Colonic mucosa (tissue), 4 donors: ENCODE results near the gene HLA-DQA1. TPM values are rescaled to one million over a fixed set of nuclear protein-coding genes. Genes with fewer than 3 reads are reported as not detected.
"Not testable (repeated sequence)": the region's sequence is repeated elsewhere in the genome, so short reads cannot be mapped to it uniquely, and the experiment has no call there.

Experiments
- DNase-seq: peaks from one replicate; pipeline ENCODE4 v3.0.0-alpha.2; 2020
- H3K27ac ChIP-seq: fragments of 200-600 bp; one replicate; pipeline ENCODE4 v1.8.0; 2021
- H3K27me3 ChIP-seq: fragments of 200-600 bp; one replicate; pipeline ENCODE4 v1.8.0; 2021
- H3K36me3 ChIP-seq: fragments of 200-600 bp; one replicate; pipeline ENCODE4 v1.8.0; 2021
- H3K4me1 ChIP-seq: fragments of 200-600 bp; one replicate; pipeline ENCODE4 v1.8.0; 2021; ENCODE audit warnings: mild to moderate bottlenecking
- H3K4me3 ChIP-seq: fragments of 200-600 bp; one replicate; pipeline ENCODE4 v1.8.0; 2021
- H3K9ac ChIP-seq, 2 donors: one replicate each; pipeline ENCODE4 v1.7.0; 2013; ENCODE audit warnings: control low read depth in 2 of 2, low read depth in 2 of 2, low read length in 2 of 2
- H3K9me3 ChIP-seq: fragments of 200-600 bp; one replicate; pipeline ENCODE4 v1.8.0; 2021
- CTCF ChIP-seq: fragments of 200-600 bp; IDR thresholded peaks from one replicate; pipeline ENCODE4 v1.8.0; 2022; ENCODE audit warnings: antibody characterized with exemption, mild to moderate bottlenecking
- intact Hi-C: fragments of 100-400 bp; cut with DNase I; formaldehyde crosslinking; loops from one replicate; pipeline ENCODE4 v1.14.1; 2022
- total RNA-seq, 2 donors: library from RNA; stranded (reverse); fragmentation: NEBNext Ultra II Directional in 1 of 2; extraction: Animal tissue kit (Norgen Biotek cat#: 25700) in 1 of 2; gene quantifications; one replicate each; pipeline ENCODE4 v1.2.1, GENCODE V29; 2021
- donor health status: healthy.
- donor health status: DM: no; HTN: no; CAD: no.
- donor health status: DM: no; HTN: no; CAD: no.

HLA-DQA1 gene
- total RNA-seq, 2 donors from 2014 or later: 8.1 to 13.5 TPM

GRCh38 chr6:32627831-32628230 lies 9.4 kb upstream of the HLA-DQA1 start:
- no peaks in the 10 kb centered on the region for H3K4me1 ChIP-seq
- H3K9me3 ChIP-seq: no peaks in the 10 kb centered on the region
- no peak overlapping the region for H3K27ac ChIP-seq
- no peak for TF ChIP-seq CTCF
- no peak for DNase-seq
- intact Hi-C loops: no loop called here
- H3K4me3 ChIP-seq: no peak overlapping the region
- H3K9ac ChIP-seq: no peak overlapping the region
- no peaks in the 10 kb centered on the region for H3K27me3 ChIP-seq
- no peaks in the 10 kb centered on the region for H3K36me3 ChIP-seq

DNA sequence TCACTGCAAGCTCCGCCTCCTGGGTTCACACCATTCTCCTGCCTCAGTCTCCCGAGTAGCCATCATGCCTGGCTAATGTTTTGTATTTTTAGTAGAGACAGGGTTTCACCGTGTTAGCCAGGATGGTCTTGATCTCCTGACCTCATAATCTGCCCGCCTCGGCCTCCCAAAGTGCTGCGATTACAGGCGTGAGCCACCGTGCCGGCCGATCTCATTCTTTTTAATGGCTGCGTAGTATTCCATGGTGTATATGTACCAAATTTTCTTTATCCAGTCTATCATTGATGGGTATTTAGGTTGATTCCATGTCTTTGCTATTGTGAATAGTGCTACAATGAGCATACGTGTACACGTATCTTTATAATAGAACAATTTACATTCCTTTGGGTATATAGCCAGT lies 7.4 kb upstream of the HLA-DQA1 start:
- DNase-seq: not testable (repeated sequence)

GRCh38 chr6:32635526-32636123 lies 1.6 kb upstream of the HLA-DQA1 start:
- no peaks in the 10 kb centered on the region for H3K36me3 ChIP-seq
- TF ChIP-seq CTCF: no peak
- no peak overlapping the region for H3K9ac ChIP-seq
- no peak overlapping the region for H3K4me3 ChIP-seq
- H3K4me1 ChIP-seq: no peaks in the 10 kb centered on the region
- intact Hi-C loops: no loop called here
- H3K27ac ChIP-seq: no peak overlapping the region
- no peaks in the 10 kb centered on the region for H3K9me3 ChIP-seq
- no peak for DNase-seq
- no peaks in the 10 kb centered on the region for H3K27me3 ChIP-seq

More for the DNA sequence above, 7.4 kb upstream of the HLA-DQA1 start:
- H3K27me3 ChIP-seq, H3K9me3 ChIP-seq, H3K36me3 ChIP-seq, H3K27ac ChIP-seq, intact Hi-C loops, H3K9ac ChIP-seq, H3K4me3 ChIP-seq, H3K4me1 ChIP-seq: not testable (repeated sequence)

DNA sequence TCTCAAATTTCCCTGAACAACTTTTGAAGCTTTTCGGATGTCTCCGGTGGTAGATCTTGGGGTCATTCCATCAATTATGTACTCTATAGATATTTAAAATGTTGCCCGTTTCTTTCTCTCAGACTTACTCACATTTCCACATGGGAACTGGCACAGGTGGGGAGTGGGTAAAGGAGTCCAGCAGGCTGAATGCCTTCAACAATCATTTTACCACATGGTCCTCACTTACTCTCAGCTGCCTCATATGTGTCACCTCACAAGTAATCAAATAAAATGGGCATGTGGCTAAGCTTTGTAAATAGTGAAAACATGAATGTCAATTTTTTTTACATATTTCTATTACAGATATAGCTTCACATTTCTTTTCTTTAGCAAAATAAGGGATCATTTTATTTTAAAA lies 677 bp downstream of the HLA-DQA1 start:
- intact Hi-C loops: no loop called here
- no peaks in the 10 kb centered on the region for H3K27me3 ChIP-seq
- H3K27ac ChIP-seq: no peak overlapping the region
- no peak for TF ChIP-seq CTCF
- no peak overlapping the region for H3K9ac ChIP-seq
- H3K4me3 ChIP-seq: no peak overlapping the region
- no peaks in the 10 kb centered on the region for H3K9me3 ChIP-seq
- H3K4me1 ChIP-seq: no peaks in the 10 kb centered on the region
- H3K36me3 ChIP-seq: no peaks in the 10 kb centered on the region
- DNase-seq: no peak

DNA sequence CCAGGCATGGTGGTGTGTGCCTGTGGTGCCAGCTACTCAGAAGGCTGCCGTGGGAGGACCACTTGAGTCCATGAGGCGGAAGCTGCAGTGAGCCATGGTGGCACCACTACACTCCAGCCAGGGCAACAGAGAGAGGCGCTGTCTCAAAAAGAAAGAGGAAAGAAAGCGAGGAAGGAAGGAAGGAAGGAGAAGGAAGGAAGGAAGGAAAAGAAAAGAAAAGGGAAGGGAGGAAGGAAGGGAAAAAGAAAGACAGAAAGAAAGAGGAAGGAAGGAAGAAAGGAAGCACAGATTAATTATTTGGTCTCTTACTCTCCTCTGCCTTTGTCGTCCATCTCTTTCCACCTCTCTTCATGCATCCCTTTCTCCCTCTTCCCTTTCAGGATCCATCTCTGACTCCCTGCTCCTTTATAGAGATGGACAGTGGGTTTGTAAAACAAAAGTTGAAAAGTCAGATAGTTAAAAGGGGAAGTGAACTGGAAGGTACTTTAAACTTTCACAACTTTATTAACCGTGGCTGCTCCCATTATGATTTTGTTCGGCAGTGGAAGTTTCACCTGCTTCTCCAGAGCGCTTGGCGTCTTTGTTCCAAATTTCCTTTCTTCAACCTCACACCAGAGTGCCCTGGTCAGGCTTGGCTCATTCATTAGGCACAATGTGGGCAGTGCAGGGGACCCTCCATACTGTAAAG lies 1.5 kb downstream of the HLA-DQA1 start:
- Histone ChIP-seq H3K27ac (no peak overlapping the region), H3K4me1 (no peaks in the 10 kb centered on the region), H3K36me3 (no peaks in the 10 kb centered on the region), H3K27me3 (no peaks in the 10 kb centered on the region), H3K4me3 (no peak overlapping the region), H3K9ac (no peak overlapping the region), H3K9me3 (no peaks in the 10 kb centered on the region)
- intact Hi-C loops: no loop called here
- no peak for DNase-seq
- TF ChIP-seq CTCF: no peak
